SK-N-MC (cell line): ENCODE results near the gene YTHDF1.

Source experiments
- EZH2 ChIP-seq: fragments of 200-600 bp; sonication (generic); IDR thresholded peaks from one replicate; pipeline ENCODE4 v1.6.1; 2017; ENCODE audit warnings: antibody characterized with exemption
- POLR2AphosphoS5 ChIP-seq: IDR thresholded peaks from 2 replicates; pipeline ENCODE4 v1.6.1; 2012; ENCODE audit warnings: mild to moderate bottlenecking, low read depth, low read length, borderline replicate concordance

DNA sequence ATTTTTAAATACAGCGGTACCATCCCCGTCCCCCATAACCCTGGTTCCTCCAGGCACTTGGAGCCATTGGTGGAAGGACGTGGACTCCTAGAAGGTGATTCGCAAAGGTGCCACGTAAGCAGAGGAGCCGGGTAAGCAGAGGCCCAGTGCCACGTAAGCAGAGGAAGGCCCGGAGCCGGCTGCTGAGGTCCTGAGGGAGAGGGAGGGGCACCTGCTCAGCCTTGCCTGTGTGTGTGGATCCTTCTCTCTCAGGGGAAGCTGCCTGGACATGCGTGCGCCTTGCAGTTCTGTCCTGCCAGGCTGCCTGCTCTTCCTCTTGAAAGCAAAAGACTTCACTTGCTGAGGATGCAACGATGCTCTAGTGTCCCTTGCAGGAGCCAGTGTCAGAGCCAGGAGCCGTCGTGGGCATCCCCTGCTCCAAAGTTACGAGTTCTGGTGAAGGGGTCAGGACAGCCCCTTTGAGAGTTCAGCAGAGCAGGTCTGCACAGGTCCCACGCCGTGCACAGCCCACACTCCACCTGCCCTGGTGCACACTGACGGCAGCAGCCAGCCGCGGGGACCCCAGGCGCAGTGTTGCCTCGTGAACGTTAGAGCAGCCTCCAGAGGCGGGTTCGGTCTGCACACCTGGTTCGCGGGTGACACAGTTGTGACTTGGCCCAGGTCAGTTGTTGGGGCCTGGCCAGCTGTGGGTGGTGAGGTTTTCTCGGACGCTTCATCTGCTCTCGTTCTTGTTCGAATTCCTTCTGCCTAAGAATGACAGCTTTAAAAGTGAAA is 40.2 kb upstream of the YTHDF1 start:
- no peak for TF ChIP-seq EZH2
- no peak for TF ChIP-seq POLR2AphosphoS5
